Measurements from ENCODE around the gene PRKG1. TPM values are rescaled to one million over a fixed set of nuclear protein-coding genes. Genes with fewer than 3 reads are reported as not detected.

Gene PRKG1
- polyA plus RNA-seq, 3 donors: not detected

DNA sequence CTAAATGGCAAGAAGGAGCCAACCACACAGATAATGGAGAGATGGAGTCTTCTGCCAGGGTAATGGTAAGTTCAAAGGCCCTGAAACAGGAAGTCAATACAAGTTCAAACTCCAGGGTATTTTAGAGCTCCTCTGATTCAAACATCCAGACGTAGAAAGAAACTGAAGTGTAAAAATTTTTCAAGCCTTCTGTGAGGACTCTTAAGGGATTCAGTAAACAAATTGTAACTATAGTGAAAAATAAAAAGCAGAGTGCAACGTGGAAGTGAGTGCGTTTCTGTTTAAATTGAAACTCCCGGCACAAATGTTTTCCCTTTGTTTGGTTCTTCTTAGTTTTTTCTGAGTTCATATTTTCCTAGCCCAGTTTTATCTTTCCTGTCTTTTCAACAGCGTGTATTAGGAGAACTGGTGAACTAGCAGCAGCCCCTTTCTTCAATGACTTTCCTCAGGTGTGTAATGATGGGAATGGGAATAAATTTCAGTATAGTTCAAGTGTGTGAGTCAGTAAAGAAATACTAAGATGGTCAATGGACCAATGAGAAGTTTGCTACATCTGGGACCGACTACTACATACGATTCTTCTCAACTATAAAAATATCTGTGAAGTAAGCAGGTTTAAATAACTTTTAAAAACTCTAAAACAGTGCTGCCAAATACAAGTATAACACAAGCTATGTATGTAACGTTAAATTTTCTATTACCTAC, 326.3 kb downstream of the PRKG1 start:
- H4K20me1 ChIP-seq (ENCODE audit: insufficient read depth, low read length): no peaks in the 10 kb centered on the region
- no peak overlapping the region for H3K4me3 ChIP-seq (replicated peaks in 1 of 3; ENCODE audit: low read depth in 2 of 3, low read length in 3 of 3)
- DNase-seq: no peak
- TF ChIP-seq, protein P1, sequence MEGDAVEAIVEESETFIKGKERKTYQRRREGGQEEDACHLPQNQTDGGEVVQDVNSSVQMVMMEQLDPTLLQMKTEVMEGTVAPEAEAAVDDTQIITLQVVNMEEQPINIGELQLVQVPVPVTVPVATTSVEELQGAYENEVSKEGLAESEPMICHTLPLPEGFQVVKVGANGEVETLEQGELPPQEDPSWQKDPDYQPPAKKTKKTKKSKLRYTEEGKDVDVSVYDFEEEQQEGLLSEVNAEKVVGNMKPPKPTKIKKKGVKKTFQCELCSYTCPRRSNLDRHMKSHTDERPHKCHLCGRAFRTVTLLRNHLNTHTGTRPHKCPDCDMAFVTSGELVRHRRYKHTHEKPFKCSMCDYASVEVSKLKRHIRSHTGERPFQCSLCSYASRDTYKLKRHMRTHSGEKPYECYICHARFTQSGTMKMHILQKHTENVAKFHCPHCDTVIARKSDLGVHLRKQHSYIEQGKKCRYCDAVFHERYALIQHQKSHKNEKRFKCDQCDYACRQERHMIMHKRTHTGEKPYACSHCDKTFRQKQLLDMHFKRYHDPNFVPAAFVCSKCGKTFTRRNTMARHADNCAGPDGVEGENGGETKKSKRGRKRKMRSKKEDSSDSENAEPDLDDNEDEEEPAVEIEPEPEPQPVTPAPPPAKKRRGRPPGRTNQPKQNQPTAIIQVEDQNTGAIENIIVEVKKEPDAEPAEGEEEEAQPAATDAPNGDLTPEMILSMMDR (IDR thresholded peaks at IDR 0.05): no peak
- Mint-ChIP-seq H3K36me3 (no peaks in the 10 kb centered on the region), H3K27me3 (ENCODE audit: low read depth in 3 of 3) (no peaks in the 10 kb centered on the region), H3K9me3 (no peaks in the 10 kb centered on the region), H3K4me3 (no peak overlapping the region), H3K4me1 (no peaks in the 10 kb centered on the region), H3K27ac (no peak overlapping the region)
- WGBS (ENCODE audit: insufficient coverage): 96% methylated on average over 3 of the region's 8 CpGs
- H3K27me3 ChIP-seq (ENCODE audit: control insufficient read depth in 2 of 2, insufficient read depth in 2 of 2, low read length in 2 of 2): no peaks in the 10 kb centered on the region
- no peaks in the 10 kb centered on the region for H3K36me3 ChIP-seq (replicated peaks in 1 of 2; ENCODE audit: control insufficient read depth in 1 of 2, insufficient read depth in 2 of 2, low read length in 2 of 2)
- H3K9me3 ChIP-seq (replicated peaks in 1 of 2; ENCODE audit: control insufficient read depth in 1 of 2, insufficient read depth in 1 of 2, low read length in 2 of 2): no peaks in the 10 kb centered on the region
- no peaks in the 10 kb centered on the region for H3K79me2 ChIP-seq (ENCODE audit: insufficient read depth, low read length)
- H3K9ac ChIP-seq (ENCODE audit: insufficient read depth, low read length, poor library complexity, severe bottlenecking): no peak overlapping the region
- no peak overlapping the region for H3K27ac ChIP-seq (ENCODE audit: low read depth in 1 of 2, low read length in 2 of 2)
- no peak overlapping the region for H3K4me2 ChIP-seq (replicated peaks; ENCODE audit: extremely low read depth, low read length, poor library complexity, severe bottlenecking)
- intact Hi-C loops (cut with micrococcal nuclease): no loop called here
- H2AFZ ChIP-seq (ENCODE audit: insufficient read depth, low read depth, low read length, poor library complexity, severe bottlenecking): no peak overlapping the region
- no peaks in the 10 kb centered on the region for H3K4me1 ChIP-seq (ENCODE audit: control insufficient read depth in 1 of 2, insufficient read depth in 2 of 2, low read length in 2 of 2)

DNA sequence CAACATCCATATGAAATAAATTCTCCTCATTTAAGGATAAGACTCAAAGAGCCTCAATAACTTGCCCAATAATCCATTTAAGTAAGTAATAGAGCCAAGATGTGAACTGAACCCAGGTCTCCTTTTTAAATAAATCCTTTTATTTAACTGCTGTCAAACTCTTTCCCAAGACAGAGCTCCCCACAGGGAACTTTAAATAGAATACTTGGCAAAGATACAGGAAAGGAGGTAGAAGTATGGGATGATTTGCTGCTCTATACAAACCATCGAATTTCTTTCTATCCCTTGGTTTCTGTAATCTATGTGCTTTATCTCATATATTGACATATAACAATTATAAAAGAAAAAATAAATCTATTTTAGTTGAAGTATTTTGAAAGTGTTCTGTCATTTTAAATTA, 329.2 kb downstream of the PRKG1 start:
- no peak overlapping the region for H3K9ac ChIP-seq (ENCODE audit: insufficient read depth, low read length, poor library complexity, severe bottlenecking)
- TF ChIP-seq, protein P1 (IDR thresholded peaks at IDR 0.05): no peak
- no peaks in the 10 kb centered on the region for H3K4me1 Mint-ChIP-seq
- DNase-seq: no peak
- H3K27me3 ChIP-seq (ENCODE audit: control insufficient read depth in 2 of 2, insufficient read depth in 2 of 2, low read length in 2 of 2): no peaks in the 10 kb centered on the region
- no peaks in the 10 kb centered on the region for H3K36me3 ChIP-seq (replicated peaks in 1 of 2; ENCODE audit: control insufficient read depth in 1 of 2, insufficient read depth in 2 of 2, low read length in 2 of 2)
- H3K27ac ChIP-seq (ENCODE audit: low read depth in 1 of 2, low read length in 2 of 2): no peak overlapping the region
- H4K20me1 ChIP-seq (ENCODE audit: insufficient read depth, low read length): no peaks in the 10 kb centered on the region
- no peaks in the 10 kb centered on the region for H3K4me1 ChIP-seq (ENCODE audit: control insufficient read depth in 1 of 2, insufficient read depth in 2 of 2, low read length in 2 of 2)
- WGBS (ENCODE audit: insufficient coverage): no CpG with 5 or more reads among the region's 1 CpG
- H3K79me2 ChIP-seq (ENCODE audit: insufficient read depth, low read length): no peaks in the 10 kb centered on the region
- H3K4me3 Mint-ChIP-seq: no peak overlapping the region
- H3K4me3 ChIP-seq (replicated peaks in 1 of 3; ENCODE audit: low read depth in 2 of 3, low read length in 3 of 3): no peak overlapping the region
- H2AFZ ChIP-seq (ENCODE audit: insufficient read depth, low read depth, low read length, poor library complexity, severe bottlenecking): no peak overlapping the region
- H3K36me3 Mint-ChIP-seq: no peaks in the 10 kb centered on the region
- H3K27ac Mint-ChIP-seq: no peak overlapping the region
- no peak overlapping the region for H3K4me2 ChIP-seq (replicated peaks; ENCODE audit: extremely low read depth, low read length, poor library complexity, severe bottlenecking)
- peaks cover 0 to 2% (median 0%) of the 10 kb centered on the region in 3 donors for H3K27me3 Mint-ChIP-seq (ENCODE audit: low read depth in 3 of 3)
- H3K9me3 Mint-ChIP-seq: peaks cover 0 to 2% (median 0%) of the 10 kb centered on the region in 7 donors
- no peaks in the 10 kb centered on the region for H3K9me3 ChIP-seq (replicated peaks in 1 of 2; ENCODE audit: control insufficient read depth in 1 of 2, insufficient read depth in 1 of 2, low read length in 2 of 2)
- intact Hi-C loops (cut with micrococcal nuclease): no loop called here
